ENCODE data around the gene ATP2A1. TPM values are rescaled to one million over a fixed set of nuclear protein-coding genes. Genes with fewer than 3 reads are reported as not detected.

Gene ATP2A1
- total and polyA plus RNA-seq, 7 donors, result 169 to 2,539 (median 1,569) TPM

- no peak overlapping the region for H3K4me3 ChIP-seq
- ATAC-seq (no peak), DNase-seq (no peak)
- H3K27me3 ChIP-seq (ENCODE audit: insufficient read depth in 3 of 3, low read length in 2 of 3), result no peaks in the 10 kb centered on the region
- TF ChIP-seq CTCF (IDR thresholded peaks at IDR 0.05), result no peak
- peaks cover 4% of the 10 kb centered on the region for H3K4me1 ChIP-seq
- H3K9me3 ChIP-seq, result no peaks in the 10 kb centered on the region
- intact Hi-C loops (cut with DNase I), result no loop called here
- peaks cover 0 to 22% of the 10 kb centered on the region in 2 donors for H3K36me3 ChIP-seq (ENCODE audit: insufficient read depth in 1 of 2, low read depth in 1 of 2)
- 88 to 97% (median 95%) methylated on average over 3 of the region's 3 CpGs for WGBS, 3 donors
- no peak overlapping the region for H3K27ac ChIP-seq
Measured at GRCh38 chr16:28923231-28923587, 44.9 kb downstream of the ATP2A1 start.

- Histone ChIP-seq H3K27me3 (ENCODE audit: insufficient read depth in 3 of 3, low read length in 2 of 3) (no peaks in the 10 kb centered on the region), H3K4me3 (peak overlapping the region; percentile 84), H3K9me3 (no peaks in the 10 kb centered on the region), H3K27ac (peak overlapping the region; percentile 95), H3K4me1 (peaks cover 4% of the 10 kb centered on the region), H3K36me3 (ENCODE audit: insufficient read depth in 1 of 2, low read depth in 1 of 2) (peaks cover 0 to 19% of the 10 kb centered on the region in 2 donors)
- no peak for DNase-seq
- no peak for TF ChIP-seq CTCF (IDR thresholded peaks at IDR 0.05)
- WGBS, 3 donors, result 67 to 70% (median 69%) methylated on average over 13 of the region's 13 CpGs
- intact Hi-C loops (cut with DNase I), result no loop called here
- ATAC-seq, result no peak
Measured at GRCh38 chr16:28923652-28924398, 45.5 kb downstream of the ATP2A1 start.

DNA sequence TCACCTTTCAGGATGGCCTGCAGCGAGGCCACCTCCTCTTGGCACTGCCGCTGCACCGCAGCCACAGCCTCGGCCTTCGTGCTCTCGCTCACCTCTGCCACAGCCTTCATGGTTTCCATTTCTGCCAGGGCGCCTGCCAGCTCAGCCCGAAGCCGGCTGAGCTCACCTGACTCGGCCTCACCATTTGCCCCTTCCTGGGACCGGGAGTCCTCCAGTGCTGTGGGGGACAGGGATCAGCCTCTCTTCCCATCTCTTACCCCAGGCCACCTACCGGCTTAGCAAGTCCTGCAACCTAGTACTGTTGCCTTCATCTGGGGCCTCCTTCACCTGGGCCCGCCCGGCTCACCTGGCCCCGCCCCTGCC, 46.1 kb downstream of the ATP2A1 start:
- intact Hi-C loops (cut with DNase I), result no loop called here
- peak overlapping the region; percentile 95 for H3K27ac ChIP-seq

DNA sequence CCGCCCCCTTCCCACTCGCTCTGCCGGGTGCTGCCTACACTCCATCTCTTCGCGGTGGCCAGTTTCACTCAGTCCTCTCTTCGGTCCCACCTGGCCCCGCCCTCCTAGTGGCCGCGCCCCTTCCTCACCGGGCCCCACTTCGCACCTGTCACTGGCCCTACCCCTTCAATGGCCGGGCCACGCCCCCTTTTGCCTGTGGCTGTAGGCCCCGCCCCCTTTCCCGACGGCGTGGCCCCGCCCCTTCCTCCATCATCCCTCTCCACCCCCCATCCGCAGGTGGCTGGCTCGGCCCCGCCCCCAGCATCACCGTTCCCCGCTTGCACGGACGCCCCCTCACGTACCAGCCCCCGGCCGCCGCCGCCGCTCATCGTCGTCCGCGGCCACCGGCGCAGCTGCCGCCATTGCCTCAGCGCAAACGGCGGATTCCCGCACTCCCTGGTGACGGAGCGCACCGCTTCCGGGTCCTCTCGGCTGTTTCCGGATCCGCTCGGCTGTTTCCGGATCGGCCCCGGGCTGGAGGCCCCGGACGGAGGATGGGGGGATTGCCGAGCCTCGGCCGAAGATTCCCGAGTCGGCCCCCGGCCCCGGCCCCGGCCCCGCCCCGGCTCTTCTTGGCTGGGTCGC, 46.6 kb downstream of the ATP2A1 start, which contains the start of gene RABEP2:
RABEP2 (minus strand) TSS at position 477 of the 624 bp plus-strand sequence; CDS start at position 402, 75 bp downstream.
- Histone ChIP-seq H3K27ac (peak within 1 kb of the TSS; percentile 95), H3K36me3 (ENCODE audit: insufficient read depth in 1 of 2, low read depth in 1 of 2) (peaks cover 0 to 10% of the 10 kb centered on the region in 2 donors), H3K4me1 (peaks cover 4% of the 10 kb centered on the region), H3K4me3 (peak within 1 kb of the TSS; percentile 84), H3K27me3 (ENCODE audit: insufficient read depth in 3 of 3, low read length in 2 of 3) (no peaks in the 10 kb centered on the region), H3K9me3 (no peaks in the 10 kb centered on the region)
- 1 to 2% (median 1%) methylated on average over 39 to 66 of the region's 66 CpGs for WGBS, 3 donors
- DNase-seq (peak; percentile 94 to 98), ATAC-seq (peak; percentile 94 to 97 (median 95))
- intact Hi-C loops (cut with DNase I), result no loop called here
- no peak for TF ChIP-seq CTCF (IDR thresholded peaks at IDR 0.05)

More for the DNA sequence above, 46.1 kb downstream of the ATP2A1 start:
- Histone ChIP-seq H3K4me1 (peaks cover 4% of the 10 kb centered on the region), H3K9me3 (no peaks in the 10 kb centered on the region), H3K36me3 (ENCODE audit: insufficient read depth in 1 of 2, low read depth in 1 of 2) (peaks cover 0 to 13% of the 10 kb centered on the region in 2 donors), H3K27me3 (ENCODE audit: insufficient read depth in 3 of 3, low read length in 2 of 3) (no peaks in the 10 kb centered on the region), H3K4me3 (peak overlapping the region; percentile 84)
- ATAC-seq (no peak), DNase-seq (no peak)
- WGBS, 3 donors, result 38 to 50% (median 42%) methylated on average over 15 of the region's 15 CpGs
- no peak for TF ChIP-seq CTCF (IDR thresholded peaks at IDR 0.05)

All from psoas muscle (tissue), 8 donors.